RPMI8226 (cell line): ENCODE measurements around the gene ARHGAP20.

Experiments used
- DNase-seq: peaks from one replicate; pipeline ENCODE4 v3.0.0-alpha.2; 2015

ARHGAP20 gene

GRCh38 chr11:110711776-110712658, at the start of gene ARHGAP20:
Gene ARHGAP20 (minus strand): TSS chr11:110712437. CDS start chr11:110712231, 206 bp downstream.
- peak; percentile 46 for DNase-seq

- DNase-seq: no peak
These were observed 49.8 kb upstream of the ARHGAP20 start for GRCh38 chr11:110761991-110762390.

GRCh38 chr11:110761131-110761530, 48.9 kb upstream of the ARHGAP20 start:
- no peak for DNase-seq

GRCh38 chr11:110759972-110760381, 47.7 kb upstream of the ARHGAP20 start:
- DNase-seq: no peak

GRCh38 chr11:110757962-110758755, 45.9 kb upstream of the ARHGAP20 start:
- DNase-seq: no peak

GRCh38 chr11:110757066-110757465, 44.8 kb upstream of the ARHGAP20 start:
- no peak for DNase-seq

- DNase-seq: no peak
These were observed 43.7 kb upstream of the ARHGAP20 start for GRCh38 chr11:110755941-110756340.

- no peak for DNase-seq
These were observed 40.7 kb upstream of the ARHGAP20 start for GRCh38 chr11:110752890-110753289.

GRCh38 chr11:110750100-110750499, 37.9 kb upstream of the ARHGAP20 start:
- no peak for DNase-seq

- DNase-seq: no peak
These were observed 35.3 kb upstream of the ARHGAP20 start for GRCh38 chr11:110747531-110747930.

- DNase-seq: no peak
These were observed 26.4 kb upstream of the ARHGAP20 start for GRCh38 chr11:110738641-110739040.

GRCh38 chr11:110737593-110737992, 25.4 kb upstream of the ARHGAP20 start:
- DNase-seq: no peak

GRCh38 chr11:110736171-110736553, 23.9 kb upstream of the ARHGAP20 start:
- DNase-seq: no peak

- no peak for DNase-seq
These were observed 23.4 kb upstream of the ARHGAP20 start for GRCh38 chr11:110735455-110736170.

- no peak for DNase-seq
These were observed 22.6 kb upstream of the ARHGAP20 start for GRCh38 chr11:110734790-110735189.

GRCh38 chr11:110730773-110731172, 18.5 kb upstream of the ARHGAP20 start:
- no peak for DNase-seq

GRCh38 chr11:110728883-110729282, 16.6 kb upstream of the ARHGAP20 start:
- no peak for DNase-seq

- no peak for DNase-seq
These were observed 16.2 kb upstream of the ARHGAP20 start for GRCh38 chr11:110728476-110728875.

GRCh38 chr11:110724358-110724757, 12.1 kb upstream of the ARHGAP20 start:
- DNase-seq: no peak

- DNase-seq: no peak
These were observed 8.4 kb upstream of the ARHGAP20 start for GRCh38 chr11:110720431-110721275.

- no peak for DNase-seq
These were observed 4.1 kb upstream of the ARHGAP20 start for GRCh38 chr11:110716361-110716760.

- DNase-seq: no peak
These were observed 3.3 kb upstream of the ARHGAP20 start for GRCh38 chr11:110715541-110715940.
